Diencephalon (tissue), 1 donor: ENCODE data around the gene PRSS36. TPM values are rescaled to one million over a fixed set of nuclear protein-coding genes. Genes with fewer than 3 reads are reported as not detected.

ENCODE experiments used
- small RNA-seq: library from RNA; depleted of rRNA; stranded (forward); fragments of <200 nt; gene quantifications from one replicate; pipeline ENCODE3, GENCODE V24; 2014
- total RNA-seq: library from RNA; depleted of rRNA; stranded (reverse); fragments of >200 nt; gene quantifications from one replicate; pipeline ENCODE4 v1.2.3, GENCODE V29; 2014

Gene PRSS36
- total RNA-seq = 2.8 TPM

GRCh38 chr16:31149894-31150890 lies at the start of gene PRSS36:
TSS of gene PRSS36 (minus strand) at chr16:31150066. CDS start at chr16:31150035, 31 bp downstream.

GRCh38 chr16:31179747-31180459 lies 30.0 kb upstream of the PRSS36 start, which contains the start of gene FUS:
TSS of gene FUS (plus strand) at chr16:31180139. CDS start at chr16:31180215, 76 bp downstream.

GRCh38 chr16:31135535-31136286 lies 14.2 kb downstream of the PRSS36 start, which contains the start of gene PRSS8:
TSS of gene PRSS8 (minus strand) at chr16:31135727. CDS start at chr16:31135498, 229 bp downstream.

GRCh38 chr16:31117384-31118222 lies 32.3 kb downstream of the PRSS36 start, which contains the start of gene KAT8:
TSS of gene KAT8 (plus strand) at chr16:31117664. CDS start at chr16:31117682, 18 bp downstream.

GRCh38 chr16:31108035-31108793 lies 41.7 kb downstream of the PRSS36 start, which contains the start of gene BCKDK:
TSS of gene BCKDK (plus strand) at chr16:31108386. CDS start at chr16:31109224, 838 bp downstream.

GRCh38 chr16:31094424-31095120 lies 55.3 kb downstream of the PRSS36 start, which contains the start of gene VKORC1:
TSS of gene VKORC1 (minus strand) at chr16:31094797. CDS start at chr16:31094729, 68 bp downstream.

Small RNAs within 50 kb of the gene (small RNA-seq; reads per million reads assigned to genes)
- gene AC009088.4 (not detected), gene NDUFA3P6 (not detected)

Other genes with a start within 250 kb of the PRSS36 start
- 49.8 TPM for gene FBXL19, start 226.5 kb downstream of the PRSS36 start, total RNA-seq
- 6.2 TPM for gene ORAI3, start 201.0 kb downstream of the PRSS36 start, total RNA-seq
- 3.9 TPM for gene SETD1A, start 192.3 kb downstream of the PRSS36 start, total RNA-seq
- 3.5 TPM for gene HSD3B7, start 164.9 kb downstream of the PRSS36 start, total RNA-seq
- 49.4 TPM for gene STX1B, start 139.4 kb downstream of the PRSS36 start, total RNA-seq
- gene STX4, start 116.5 kb downstream of the PRSS36 start, total RNA-seq = 21.9 TPM
- 7.6 TPM for gene ZNF668, start 75.8 kb downstream of the PRSS36 start, total RNA-seq
- gene ZNF646, start 75.6 kb downstream of the PRSS36 start, total RNA-seq = 11.8 TPM
- 2.5 TPM for gene PRSS53, start 61.1 kb downstream of the PRSS36 start, total RNA-seq
- gene VKORC1, start 55.3 kb downstream of the PRSS36 start, total RNA-seq = 55.6 TPM
- 17.8 TPM for gene BCKDK, start 41.7 kb downstream of the PRSS36 start, total RNA-seq
- gene KAT8, start 32.4 kb downstream of the PRSS36 start, total RNA-seq = 37.4 TPM
- gene PRSS8, start 14.3 kb downstream of the PRSS36 start, total RNA-seq = not detected
- gene FUS, start 30.1 kb upstream of the PRSS36 start, total RNA-seq = 64.4 TPM
- 7.4 TPM for gene PYCARD, start 52.7 kb upstream of the PRSS36 start, total RNA-seq
- gene TRIM72, start 64.1 kb upstream of the PRSS36 start, total RNA-seq = 0.69 TPM
- 0.92 TPM for gene PYDC1, start 67.1 kb upstream of the PRSS36 start, total RNA-seq
- 4.6 TPM for gene ITGAM, start 109.9 kb upstream of the PRSS36 start, total RNA-seq
- 3.0 TPM for gene ITGAX, start 205.1 kb upstream of the PRSS36 start, total RNA-seq
- gene ITGAD, start 243.3 kb upstream of the PRSS36 start, total RNA-seq = not detected